OCI-LY1 (cell line): ENCODE data around the gene SEMA3D.

Source experiments
- H2AFZ ChIP-seq: fragments of 200-600 bp; sonication (generic), shearing (Covaris generic); 2 replicates; pipeline ENCODE4 v1.6.0; 2014; ENCODE audit warnings: antibody characterized with exemption, mild to moderate bottlenecking, low read length
- H3F3A ChIP-seq: fragments of 200-600 bp; sonication (generic), shearing (Covaris generic); 2 replicates; pipeline ENCODE4 v1.6.0; 2014; ENCODE audit warnings: mild to moderate bottlenecking, antibody characterized with exemption, low read length, moderate library complexity; ENCODE audit not compliant: insufficient read depth
- H3K27ac ChIP-seq: fragments of 200-600 bp; sonication (generic); 2 replicates; pipeline ENCODE4 v1.5.1; 2014; ENCODE audit warnings: low read length, mixed run types, mild to moderate bottlenecking, low read depth; ENCODE audit not compliant: poor library complexity, severe bottlenecking
- H3K27me3 ChIP-seq: fragments of 200-600 bp; sonication (generic); 2 replicates; pipeline ENCODE4 v1.6.0; 2014; ENCODE audit warnings: antibody characterized with exemption, mild to moderate bottlenecking, low read length, moderate library complexity; ENCODE audit not compliant: insufficient read depth
- H3K36me3 ChIP-seq: fragments of 200-600 bp; sonication (generic); 2 replicates; pipeline ENCODE4 v1.6.1; 2014; ENCODE audit warnings: mild to moderate bottlenecking, antibody characterized with exemption, low read length, moderate library complexity, mixed read lengths; ENCODE audit not compliant: insufficient read depth
- H3K4me1 ChIP-seq: fragments of 200-600 bp; sonication (generic); 2 replicates; pipeline ENCODE4 v1.5.1; 2014; ENCODE audit warnings: mild to moderate bottlenecking, low read length, moderate library complexity; ENCODE audit not compliant: insufficient read depth, severe bottlenecking
- H3K4me2 ChIP-seq: fragments of 200-600 bp; sonication (generic), shearing (Covaris generic); 2 replicates; pipeline ENCODE4 v1.6.1; 2014; ENCODE audit warnings: low read length
- H3K4me3 ChIP-seq: fragments of 200-600 bp; sonication (generic); 2 replicates; pipeline ENCODE4 v1.5.1; 2014; ENCODE audit warnings: low read length, low read depth, mild to moderate bottlenecking, mixed read lengths; ENCODE audit not compliant: poor library complexity, severe bottlenecking
- H3K79me2 ChIP-seq: fragments of 200-600 bp; shearing (Covaris generic); 2 replicates; pipeline ENCODE4 v1.6.1; 2016; ENCODE audit warnings: mixed run types, low read length, mixed read lengths; ENCODE audit not compliant: insufficient read depth
- H3K9ac ChIP-seq: fragments of 200-600 bp; sonication (generic), shearing (Covaris generic); 2 replicates; pipeline ENCODE4 v1.6.1; 2014; ENCODE audit warnings: mild to moderate bottlenecking, low read length, mixed read lengths
- H3K9me2 ChIP-seq: fragments of 200-600 bp; sonication (generic), shearing (Covaris generic); 2 replicates; pipeline ENCODE4 v1.6.1; 2014; ENCODE audit warnings: low read depth, mild to moderate bottlenecking, low read length, mixed read lengths
- H3K9me3 ChIP-seq: fragments of 200-600 bp; shearing (Covaris generic); 2 replicates; pipeline ENCODE4 v1.6.1; 2014; ENCODE audit warnings: low read length, mixed read lengths
- H4K20me1 ChIP-seq: fragments of 200-600 bp; sonication (generic), shearing (Covaris generic); 2 replicates; pipeline ENCODE4 v1.6.0; 2016; ENCODE audit warnings: mild to moderate bottlenecking, low read length; ENCODE audit not compliant: insufficient read depth
- EZH2 ChIP-seq: fragments of 200-600 bp; sonication (generic), shearing (Covaris generic); IDR thresholded peaks from 2 replicates; pipeline ENCODE4 v1.8.0; 2017; ENCODE audit warnings: borderline replicate concordance, mixed run types, mild to moderate bottlenecking, antibody characterized with exemption, low read length, moderate library complexity, mixed read lengths
- TF ChIP-seq, protein P1 (sequence below): fragments of 200-600 bp; sonication (generic), shearing (Covaris generic); IDR thresholded peaks from 2 replicates; pipeline ENCODE4 v1.5.1; 2017; ENCODE audit warnings: mild to moderate bottlenecking, antibody characterized with exemption, low read length, moderate library complexity, mixed read lengths

SEMA3D gene

DNA sequence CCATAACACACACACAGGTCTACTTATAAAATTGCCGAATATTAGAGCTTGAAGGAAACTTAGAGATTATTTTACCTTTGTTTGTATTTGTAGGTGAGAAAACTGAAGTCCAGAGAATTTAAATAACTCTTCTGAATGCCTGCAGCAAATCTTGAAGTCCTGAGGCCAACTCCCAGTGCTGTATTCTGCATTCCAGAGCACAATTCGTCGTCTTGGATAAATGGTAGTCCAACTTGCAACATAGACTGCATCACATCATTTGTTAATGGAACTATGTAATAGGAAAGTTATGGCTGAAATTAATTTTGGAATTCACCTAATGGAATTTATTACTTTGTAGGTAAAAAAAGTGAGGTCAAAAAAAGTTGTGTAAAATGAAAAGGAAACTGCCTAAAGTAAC, 37.3 kb upstream of the SEMA3D start:
- Histone ChIP-seq H2AFZ (no peak overlapping the region), H3K4me2 (no peak overlapping the region)

DNA sequence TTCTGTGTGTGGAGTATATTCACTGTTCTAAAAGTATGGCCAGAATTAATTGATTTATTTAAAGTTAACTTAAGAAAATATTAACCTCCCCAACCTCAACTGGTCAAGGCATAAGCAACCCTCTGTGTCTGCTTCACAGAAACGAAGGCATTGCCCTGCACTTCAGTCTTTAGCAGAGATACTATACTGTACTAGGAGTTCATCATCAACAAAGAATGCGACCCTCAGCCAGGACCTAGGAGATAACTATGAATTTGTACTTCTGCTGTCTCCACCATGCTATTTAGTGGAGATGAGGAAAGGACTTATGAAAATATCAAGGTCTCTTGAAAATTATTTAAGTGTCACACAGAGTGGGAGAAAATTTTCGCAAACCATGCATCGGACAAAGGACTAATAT, 35.7 kb upstream of the SEMA3D start:
- no peaks in the 10 kb centered on the region for H3F3A ChIP-seq
- no peak overlapping the region for H3K27ac ChIP-seq
- no peaks in the 10 kb centered on the region for H3K4me1 ChIP-seq
- H3K36me3 ChIP-seq: no peaks in the 10 kb centered on the region
- no peaks in the 10 kb centered on the region; the same call in 1 of the 2 replicates for H3K9me2 ChIP-seq
- no peak overlapping the region for H3K4me2 ChIP-seq
- no peak overlapping the region for H3K4me3 ChIP-seq
- H3K27me3 ChIP-seq: no peaks in the 10 kb centered on the region
- H4K20me1 ChIP-seq: no peaks in the 10 kb centered on the region
- H2AFZ ChIP-seq: no peak overlapping the region
- no peaks in the 10 kb centered on the region for H3K9me3 ChIP-seq
- TF ChIP-seq, protein P1, sequence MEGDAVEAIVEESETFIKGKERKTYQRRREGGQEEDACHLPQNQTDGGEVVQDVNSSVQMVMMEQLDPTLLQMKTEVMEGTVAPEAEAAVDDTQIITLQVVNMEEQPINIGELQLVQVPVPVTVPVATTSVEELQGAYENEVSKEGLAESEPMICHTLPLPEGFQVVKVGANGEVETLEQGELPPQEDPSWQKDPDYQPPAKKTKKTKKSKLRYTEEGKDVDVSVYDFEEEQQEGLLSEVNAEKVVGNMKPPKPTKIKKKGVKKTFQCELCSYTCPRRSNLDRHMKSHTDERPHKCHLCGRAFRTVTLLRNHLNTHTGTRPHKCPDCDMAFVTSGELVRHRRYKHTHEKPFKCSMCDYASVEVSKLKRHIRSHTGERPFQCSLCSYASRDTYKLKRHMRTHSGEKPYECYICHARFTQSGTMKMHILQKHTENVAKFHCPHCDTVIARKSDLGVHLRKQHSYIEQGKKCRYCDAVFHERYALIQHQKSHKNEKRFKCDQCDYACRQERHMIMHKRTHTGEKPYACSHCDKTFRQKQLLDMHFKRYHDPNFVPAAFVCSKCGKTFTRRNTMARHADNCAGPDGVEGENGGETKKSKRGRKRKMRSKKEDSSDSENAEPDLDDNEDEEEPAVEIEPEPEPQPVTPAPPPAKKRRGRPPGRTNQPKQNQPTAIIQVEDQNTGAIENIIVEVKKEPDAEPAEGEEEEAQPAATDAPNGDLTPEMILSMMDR: no peak
- TF ChIP-seq EZH2: no peak
- H3K9ac ChIP-seq: no peak overlapping the region
- no peaks in the 10 kb centered on the region for H3K79me2 ChIP-seq

More for the DNA sequence above, 37.3 kb upstream of the SEMA3D start:
- Histone ChIP-seq H3K79me2 (no peaks in the 10 kb centered on the region), H3K4me3 (no peak overlapping the region), H3K27ac (no peak overlapping the region), H3K27me3 (no peaks in the 10 kb centered on the region), H3K9ac (no peak overlapping the region), H4K20me1 (no peaks in the 10 kb centered on the region), H3K9me2 (no peaks in the 10 kb centered on the region; the same call in 1 of the 2 replicates), H3K36me3 (no peaks in the 10 kb centered on the region), H3K9me3 (no peaks in the 10 kb centered on the region), H3K4me1 (no peaks in the 10 kb centered on the region), H3F3A (no peaks in the 10 kb centered on the region)
- TF ChIP-seq EZH2: no peak
- TF ChIP-seq, protein P1: no peak

DNA sequence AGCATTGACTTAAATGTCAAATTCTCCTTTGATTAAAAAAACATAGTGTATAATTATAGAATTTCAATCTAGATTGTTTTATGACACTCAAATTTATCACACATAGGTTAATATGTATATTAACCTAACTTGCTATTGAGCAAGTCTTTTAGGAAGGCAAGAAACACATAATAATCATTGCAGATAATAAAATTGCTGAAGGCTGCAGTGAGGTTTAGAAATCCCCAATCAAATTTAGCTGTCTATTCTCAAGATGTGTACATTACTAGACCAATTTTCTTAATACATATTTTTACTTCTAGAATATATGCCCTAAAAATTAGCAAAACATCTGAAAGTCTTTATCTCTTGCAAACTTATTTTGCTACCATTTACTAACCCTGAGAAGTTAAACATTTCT, 34.9 kb upstream of the SEMA3D start:
- no peak for TF ChIP-seq EZH2
- TF ChIP-seq, protein P1: no peak
- H4K20me1 ChIP-seq: no peaks in the 10 kb centered on the region
- no peaks in the 10 kb centered on the region for H3K9me3 ChIP-seq

More for the DNA sequence above, 34.9 kb upstream of the SEMA3D start:
- no peaks in the 10 kb centered on the region for H3K27me3 ChIP-seq
- no peaks in the 10 kb centered on the region for H3F3A ChIP-seq
- no peaks in the 10 kb centered on the region; the same call in 1 of the 2 replicates for H3K9me2 ChIP-seq
- H3K27ac ChIP-seq: no peak overlapping the region
- H3K36me3 ChIP-seq: no peaks in the 10 kb centered on the region
- no peak overlapping the region for H3K4me3 ChIP-seq
- H3K4me1 ChIP-seq: no peaks in the 10 kb centered on the region
- H3K79me2 ChIP-seq: no peaks in the 10 kb centered on the region
- no peak overlapping the region for H2AFZ ChIP-seq
- no peak overlapping the region for H3K4me2 ChIP-seq
- H3K9ac ChIP-seq: no peak overlapping the region
